HepG2 (cell line): Measurements from ENCODE around the gene SPRR5. TPM values are rescaled to one million over a fixed set of nuclear protein-coding genes. Genes with fewer than 3 reads are reported as not detected.

ENCODE experiments used
- ATAC-seq: fragments of 200-7000 bp; cut with Tn5 transposase; 3 replicates; pipeline ENCODE4 v1.9.1; 2020; ENCODE audit warnings: mild to moderate bottlenecking, moderate library complexity
- BruUV-seq: library from RNA; stranded (reverse); fragments of 400-500 nt; replicated peaks from 2 replicates; lab custom pipeline; 2021; lab: Mats Ljungman, UMichigan
- CTCF ChIA-PET: fragments of 300-600 bp; formaldehyde crosslinking; extraction: SDS; loops from one replicate; lab custom pipeline; 2021; ENCODE audit warnings: low total read pairs, inconsistent platforms, low intra/inter-chr PET ratio; lab: Yijun Ruan, JAX
- POLR2A ChIA-PET: fragments of 350-600 bp; sonication (Branson Sonifier 250); formaldehyde crosslinking; loops from one replicate; lab custom pipeline; 2020; ENCODE audit warnings: antibody characterized with exemption, inconsistent platforms; lab: Yijun Ruan, JAX
- DNase-seq: peaks from one replicate; pipeline ENCODE4 v3.0.0-alpha.2; 2015; ENCODE audit warnings: low spot score
- FAIRE-seq: peaks from 3 replicates; lab custom pipeline; 2011; peaks lifted over from hg19 to GRCh38; lab: Jason Lieb, UNC
- H2AFZ ChIP-seq: one replicate; pipeline ENCODE4 v1.6.1; 2011; ENCODE audit warnings: low read length, inconsistent platforms
- H3K27ac ChIP-seq: fragments of 300-600 bp; 3 replicates; pipeline ENCODE4 v1.8.0; 2011; ENCODE audit warnings: mixed run types, mild to moderate bottlenecking, mixed read lengths, low read length, inconsistent platforms; ENCODE audit not compliant: insufficient read depth; ENCODE audit errors: extremely low read length
- H3K27me3 ChIP-seq, 2 experiments: fragments of 200-600 bp in 1 of 2; 2 replicates in 1 of 2; 3 replicates in 1 of 2; pipeline versions ENCODE4 v1.6.0 to v1.8.0; 2011; ENCODE audit warnings: low read length in 2 of 2, mild to moderate bottlenecking in 2 of 2, moderate library complexity in 2 of 2, inconsistent platforms in 1 of 2; ENCODE audit not compliant: insufficient read depth in 2 of 2, control insufficient read depth in 1 of 2
- H3K36me3 ChIP-seq, 2 experiments: fragments of 200-600 bp in 1 of 2; replicated peaks in 1 of 2; 2 replicates in 1 of 2; 3 replicates in 1 of 2; pipeline versions ENCODE4 v1.5.1 to v1.8.0; 2011; ENCODE audit warnings: low read length in 2 of 2, inconsistent platforms in 1 of 2; ENCODE audit not compliant: insufficient read depth in 2 of 2, control insufficient read depth in 1 of 2
- H3K4me1 ChIP-seq: 2 replicates; pipeline ENCODE4 v1.5.1; 2012; ENCODE audit warnings: low read length, inconsistent platforms; ENCODE audit not compliant: insufficient read depth
- H3K4me2 ChIP-seq: 2 replicates; pipeline ENCODE4 v1.6.0; 2011; ENCODE audit warnings: low read depth, low read length, inconsistent platforms
- H3K4me3 ChIP-seq, 3 experiments: fragments of 200-600 bp in 1 of 3; sonication (generic), shearing (Covaris generic) in 1 of 3; replicated peaks in 1 of 3; 2 replicates each; pipeline ENCODE4 v1.5.1; 2011 to 2016; ENCODE audit warnings: low read length in 3 of 3, inconsistent platforms in 2 of 3, low read depth in 2 of 3, mild to moderate bottlenecking in 2 of 3, control low read depth in 1 of 3, mixed read lengths in 1 of 3; ENCODE audit not compliant: insufficient read depth in 1 of 3
- H3K79me2 ChIP-seq: one replicate; pipeline ENCODE4 v1.6.1; 2011; ENCODE audit warnings: low read length, inconsistent platforms; ENCODE audit not compliant: insufficient read depth
- H3K9ac ChIP-seq: 2 replicates; pipeline ENCODE4 v1.6.0; 2011; ENCODE audit warnings: mild to moderate bottlenecking, low read depth, low read length, inconsistent platforms; ENCODE audit not compliant: insufficient read depth
- H3K9me3 ChIP-seq: 2 replicates; pipeline ENCODE4 v1.5.1; 2012; ENCODE audit warnings: mild to moderate bottlenecking, low read length
- H4K20me1 ChIP-seq: 2 replicates; pipeline ENCODE4 v1.6.0; 2011; ENCODE audit warnings: inconsistent platforms, mild to moderate bottlenecking, low read length, moderate library complexity; ENCODE audit not compliant: insufficient read depth
- CBX2 ChIP-seq, 2 experiments: fragments of 200-600 bp in 1 of 2; sonication (generic); formaldehyde crosslinking in 1 of 2; IDR thresholded peaks; 2 replicates each; pipeline versions ENCODE4 v1.7.0 to v1.8.1; 2018 to 2022; ENCODE audit warnings: low read depth in 2 of 2, low read length in 1 of 2, mild to moderate bottlenecking in 1 of 2, missing genetic modification reagents in 1 of 2
- HIVEP1 ChIP-seq: sonication (generic); formaldehyde crosslinking; IDR thresholded peaks from 2 replicates; pipeline ENCODE4 v1.4.0; 2020; ENCODE audit warnings: mild to moderate bottlenecking, missing genetic modification reagents
- NFIC ChIP-seq: IDR thresholded peaks from 2 replicates; pipeline ENCODE4 v1.6.1; 2012; ENCODE audit warnings: mild to moderate bottlenecking, low read length, inconsistent platforms
- TBX2 ChIP-seq: sonication (generic); formaldehyde crosslinking; IDR thresholded peaks from 2 replicates; pipeline ENCODE4 v1.5.0; 2020; ENCODE audit warnings: missing genetic modification reagents, mild to moderate bottlenecking, borderline replicate concordance
- ZBTB1 ChIP-seq: sonication (generic); formaldehyde crosslinking; IDR thresholded peaks from 2 replicates; pipeline ENCODE4 v1.4.0; 2020; ENCODE audit warnings: missing genetic modification reagents, borderline replicate concordance
- ZBTB7B ChIP-seq: sonication (generic); formaldehyde crosslinking; IDR thresholded peaks from 2 replicates; pipeline ENCODE4 v1.4.0; 2020; ENCODE audit warnings: missing genetic modification reagents
- ZNF331 ChIP-seq: sonication (generic); formaldehyde crosslinking; IDR thresholded peaks from 2 replicates; pipeline ENCODE4 v1.4.0; 2020; ENCODE audit warnings: missing genetic modification reagents
- ZNF501 ChIP-seq: sonication (generic); formaldehyde crosslinking; IDR thresholded peaks from 2 replicates; pipeline ENCODE4 v1.5.1; 2020; ENCODE audit warnings: mild to moderate bottlenecking, moderate library complexity, missing genetic modification reagents
- ZNF891 ChIP-seq: sonication (generic); formaldehyde crosslinking; IDR thresholded peaks from 2 replicates; pipeline ENCODE4 v1.5.0; 2020; ENCODE audit warnings: mild to moderate bottlenecking, missing genetic modification reagents
- WGBS: methylation state at CpG from one replicate; pipeline ENCODE4 v1.1.6; 2017; ENCODE audit warnings: low lambda C conversion rate; 5-methylcytosine and 5-hydroxymethylcytosine counted together
- in situ Hi-C: cut with HindIII; loops from 2 replicates; pipeline ENCODE4 v1.10.0; 2017; ENCODE audit warnings: low pct_unique_long_range_greater_than_20kb; ENCODE audit not compliant: extremely low pct_ligation_motif_present
- intact Hi-C: fragments of 100-400 bp; cut with micrococcal nuclease; formaldehyde crosslinking; loops from one replicate; pipeline ENCODE4 v1.10.0; 2022; ENCODE audit not compliant: unreplicated experiment
- polyA plus RNA-seq, 8 experiments: library from polyadenylated mRNA; depleted of rRNA in 3 of 8; stranded (reverse) in 7 of 8; unstranded in 1 of 8; fragments of >200 nt; fragmentation: Illumina TruSeq in 4 of 8; extraction: Trizol in 4 of 8; gene quantifications; 2 replicates each; pipeline versions ENCODE4 v1.2.1 to v1.2.3, GENCODE V29; 2011 to 2016; ENCODE audit warnings: low read depth in 4 of 8, missing spikeins in 1 of 8, mixed read lengths in 1 of 8; ENCODE audit not compliant: insufficient read depth in 1 of 8
- total RNA-seq, 5 experiments: library from RNA; depleted of rRNA; stranded (reverse); fragments of >200 nt; fragmentation: Illumina TruSeq; extraction: Trizol; gene quantifications; 2 replicates each; pipeline ENCODE4 v1.2.3, GENCODE V29; 2016; ENCODE audit warnings: low read depth in 1 of 5
- TF ChIP-seq, protein P1 (sequence below): sonication (generic); formaldehyde crosslinking; IDR thresholded peaks from 2 replicates; pipeline ENCODE4 v1.4.0; 2020; ENCODE audit warnings: low read depth, mild to moderate bottlenecking, missing genetic modification reagents
- TF ChIP-seq, protein P2 (sequence below): IDR thresholded peaks from 2 replicates; pipeline ENCODE4 v1.6.1; 2016; ENCODE audit warnings: mild to moderate bottlenecking

Gene SPRR5
- total and polyA plus RNA-seq, 2 of the 13 experiments (the other 11 are each of a cell fraction or from before 2014, with no cell fraction given) = not detected

GRCh38 chr1:152901631-152902030 lies 45.4 kb upstream of the SPRR5 start:
- no TSS peak for BruUV-seq

More at GRCh38 chr1:152901631-152902030, 45.4 kb upstream of the SPRR5 start:
- Histone ChIP-seq H3K9ac (no peak overlapping the region), H3K4me2 (no peak overlapping the region), H3K4me1 (no peaks in the 10 kb centered on the region), H2AFZ (no peak overlapping the region), H3K36me3 (no peaks in the 10 kb centered on the region), H3K79me2 (no peaks in the 10 kb centered on the region), H3K27ac (no peak overlapping the region), H3K9me3 (no peaks in the 10 kb centered on the region), H3K4me3 (no peak overlapping the region), H3K27me3 (peaks cover 0 to 7% of the 10 kb centered on the region in 2 experiments; a peak in 2 of 5 replicates), H4K20me1 (no peaks in the 10 kb centered on the region)
- DNase-seq = no peak
- ATAC-seq = no peak
- intact Hi-C loops (no loop called here), in situ Hi-C loops (no loop called here)
- ChIA-PET POLR2A (no interaction called here), CTCF (no interaction called here)
- WGBS = 18% methylated on average over 5 of the region's 5 CpGs
- no peak for TF ChIP-seq ZNF891 (CRISPR knock-in tag)
- TF ChIP-seq ZBTB1 = no peak
- no peak for TF ChIP-seq ZNF331 (CRISPR knock-in tag)
- no peak for TF ChIP-seq ZNF501 (CRISPR knock-in tag)
- TF ChIP-seq ZBTB7B = no peak
- TF ChIP-seq, protein P1, sequence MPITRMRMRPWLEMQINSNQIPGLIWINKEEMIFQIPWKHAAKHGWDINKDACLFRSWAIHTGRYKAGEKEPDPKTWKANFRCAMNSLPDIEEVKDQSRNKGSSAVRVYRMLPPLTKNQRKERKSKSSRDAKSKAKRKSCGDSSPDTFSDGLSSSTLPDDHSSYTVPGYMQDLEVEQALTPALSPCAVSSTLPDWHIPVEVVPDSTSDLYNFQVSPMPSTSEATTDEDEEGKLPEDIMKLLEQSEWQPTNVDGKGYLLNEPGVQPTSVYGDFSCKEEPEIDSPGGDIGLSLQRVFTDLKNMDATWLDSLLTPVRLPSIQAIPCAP (CRISPR knock-in tag) = no peak
- no peak for TF ChIP-seq TBX2
- no peak for TF ChIP-seq CBX2 (IDR thresholded peaks at IDR 0.05; ENCODE audit: low read depth, low read length)
- no peak for TF ChIP-seq CBX2 (CRISPR knock-in tag; IDR thresholded peaks at IDR 0.05; ENCODE audit: low read depth)
- TF ChIP-seq, protein P2, sequence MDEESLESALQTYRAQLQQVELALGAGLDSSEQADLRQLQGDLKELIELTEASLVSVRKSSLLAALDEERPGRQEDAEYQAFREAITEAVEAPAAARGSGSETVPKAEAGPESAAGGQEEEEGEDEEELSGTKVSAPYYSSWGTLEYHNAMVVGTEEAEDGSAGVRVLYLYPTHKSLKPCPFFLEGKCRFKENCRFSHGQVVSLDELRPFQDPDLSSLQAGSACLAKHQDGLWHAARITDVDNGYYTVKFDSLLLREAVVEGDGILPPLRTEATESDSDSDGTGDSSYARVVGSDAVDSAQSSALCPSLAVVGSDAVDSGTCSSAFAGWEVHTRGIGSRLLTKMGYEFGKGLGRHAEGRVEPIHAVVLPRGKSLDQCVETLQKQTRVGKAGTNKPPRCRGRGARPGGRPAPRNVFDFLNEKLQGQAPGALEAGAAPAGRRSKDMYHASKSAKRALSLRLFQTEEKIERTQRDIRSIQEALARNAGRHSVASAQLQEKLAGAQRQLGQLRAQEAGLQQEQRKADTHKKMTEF (CRISPR knock-in tag) = no peak
- TF ChIP-seq NFIC = no peak
- no peak for TF ChIP-seq HIVEP1 (CRISPR knock-in tag)
- no peak for FAIRE-seq
